ENCODE measurements around the gene TTC28.

Gene TTC28

DNA sequence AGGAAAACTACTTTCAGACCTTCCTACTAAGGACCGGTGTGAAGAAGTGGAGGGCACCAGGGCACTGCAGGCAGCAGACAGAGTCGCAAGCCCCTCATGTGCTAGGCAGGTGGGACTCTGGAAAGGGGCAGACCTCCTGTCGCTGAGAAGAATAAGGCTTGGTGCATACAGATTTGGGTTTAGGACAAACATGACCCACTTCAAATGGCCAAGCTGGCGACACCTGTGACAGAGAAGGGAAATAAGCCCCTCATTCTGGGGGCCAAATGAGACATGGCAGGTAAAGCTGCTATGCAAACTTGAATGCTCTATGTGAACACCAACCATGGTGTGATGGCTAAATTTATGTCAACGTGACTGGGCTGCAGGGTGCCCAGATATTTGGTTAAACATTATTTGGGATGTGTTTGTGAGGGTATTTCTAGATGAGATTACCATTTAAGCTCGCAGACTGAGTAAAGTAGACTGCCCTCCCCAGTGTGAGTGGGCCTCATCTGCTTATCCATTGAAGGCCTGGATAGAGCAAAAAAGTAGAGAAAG is 648.2 kb downstream of the TTC28 start:
- DNase-seq: no peak

DNA sequence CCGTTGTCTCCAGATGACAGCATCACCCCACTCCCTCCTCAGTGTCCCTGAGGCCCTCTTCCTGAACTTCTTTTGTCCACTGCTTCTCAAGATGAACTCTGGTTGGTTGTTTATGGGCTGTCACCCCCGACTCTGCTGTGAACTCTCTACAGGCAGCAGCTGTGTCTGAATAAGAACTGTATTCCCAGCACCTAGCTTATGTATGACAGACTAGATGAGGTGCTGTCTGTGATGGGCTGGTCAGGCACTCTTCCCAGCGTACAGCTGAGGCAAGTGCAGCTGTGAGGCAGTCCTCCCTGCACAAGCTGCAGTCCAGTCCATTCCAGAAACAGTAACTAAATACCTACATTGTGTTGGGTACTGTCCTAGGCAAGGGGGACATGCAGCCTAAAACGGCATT is 649.2 kb downstream of the TTC28 start:
- DNase-seq: no peak

DNA sequence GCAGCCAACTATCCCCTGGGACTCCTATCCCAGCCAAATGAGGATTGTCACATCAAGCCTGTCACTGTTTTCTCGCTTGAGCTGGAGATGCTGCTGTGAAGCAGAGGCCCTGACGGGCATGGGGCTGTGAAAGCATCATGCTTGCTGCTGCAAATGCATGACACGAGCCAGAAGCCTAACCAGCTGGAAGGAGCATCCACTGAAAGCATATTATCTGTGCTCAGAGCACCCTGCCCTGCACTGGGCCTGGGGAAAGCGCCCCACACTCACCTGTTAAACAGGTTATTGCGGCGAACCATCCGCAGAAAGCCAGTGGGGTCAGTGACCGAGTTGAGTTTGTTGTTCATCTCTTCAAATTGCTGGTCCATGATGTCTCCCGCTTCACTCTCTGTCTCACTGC is 649.7 kb downstream of the TTC28 start:
- no peak for DNase-seq

DNA sequence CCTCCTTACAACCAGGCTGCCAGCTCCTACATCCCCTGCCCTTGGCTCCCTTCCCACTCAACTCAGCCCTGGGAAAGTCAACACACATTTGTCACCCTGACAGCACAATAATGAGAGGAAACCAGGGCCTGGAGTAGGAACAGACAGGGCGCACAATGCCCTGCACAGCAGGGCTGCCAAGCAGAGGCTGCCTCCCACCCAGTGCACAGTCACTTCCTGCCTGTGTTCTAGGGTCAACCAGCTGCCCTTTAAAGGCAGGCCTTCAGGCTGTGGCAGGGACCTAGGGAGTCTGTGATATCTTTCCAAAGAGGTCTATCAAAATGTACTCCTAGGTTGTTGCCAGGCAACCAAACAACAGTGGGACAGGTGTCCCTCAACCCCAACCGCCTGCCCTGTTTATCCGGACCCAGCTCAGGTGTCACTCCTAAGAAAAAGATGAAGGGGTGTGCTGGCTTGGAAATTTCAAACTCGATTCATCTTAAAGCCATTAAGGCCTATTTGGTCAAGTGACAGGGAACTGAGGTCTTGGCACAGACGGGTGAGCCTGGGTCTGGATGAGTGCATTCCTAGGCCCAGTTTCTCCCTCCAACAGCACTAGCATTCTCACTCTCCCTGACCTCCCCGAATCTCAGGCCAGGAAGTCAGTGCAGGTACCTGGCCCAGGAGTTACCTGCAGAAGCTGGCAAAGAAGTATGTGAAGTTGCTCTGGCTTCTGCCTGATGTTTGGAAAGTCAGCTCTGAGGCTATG is 650.3 kb downstream of the TTC28 start:
- no peak for DNase-seq

DNA sequence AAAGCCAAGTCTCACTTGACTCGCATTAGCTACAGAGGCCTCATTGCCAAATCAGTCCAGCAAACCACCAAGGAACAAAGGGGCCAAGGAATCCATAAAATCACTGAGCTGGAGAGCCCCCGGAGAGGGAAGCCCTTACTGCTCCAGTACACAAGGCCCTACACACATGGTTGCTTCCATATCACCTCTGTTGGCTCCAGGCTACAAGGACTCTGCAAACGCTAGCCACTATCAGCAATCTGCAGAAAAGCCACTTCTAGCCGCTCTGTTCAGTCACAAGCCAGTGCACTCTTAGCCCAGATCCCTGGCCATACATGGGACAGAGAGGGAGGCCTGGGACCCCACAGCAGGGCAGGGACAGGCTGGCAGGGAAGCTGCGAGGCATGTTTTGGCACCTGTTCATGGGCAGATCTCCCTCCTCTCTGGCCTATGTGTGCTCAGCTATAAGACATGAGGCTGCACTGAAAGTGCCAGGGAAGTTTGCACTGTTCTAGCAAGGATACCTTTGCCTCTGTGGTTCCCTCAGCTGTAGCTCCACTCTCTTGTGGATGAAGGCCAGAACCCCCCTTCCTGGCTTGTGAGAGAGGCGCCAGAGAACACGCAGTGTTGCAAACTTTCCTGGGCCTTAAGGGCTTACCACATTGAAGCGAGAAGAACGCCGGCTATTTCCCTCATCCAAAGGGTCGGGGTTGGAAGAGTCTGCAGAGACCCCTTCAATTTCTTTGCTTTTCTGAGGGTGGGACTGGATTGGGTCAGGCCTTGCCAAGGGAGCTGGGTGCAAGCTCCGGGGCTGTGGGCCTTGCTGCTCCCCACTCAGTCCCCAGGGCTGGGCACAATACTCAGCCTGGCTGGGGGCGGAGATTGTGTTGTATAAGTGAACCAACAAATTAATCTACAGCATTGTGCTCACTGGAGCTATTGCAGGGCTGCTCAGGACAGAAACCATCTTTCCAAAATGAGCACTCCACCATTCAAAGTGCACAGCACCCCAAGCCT is 651.9 kb downstream of the TTC28 start:
- DNase-seq: no peak

DNA sequence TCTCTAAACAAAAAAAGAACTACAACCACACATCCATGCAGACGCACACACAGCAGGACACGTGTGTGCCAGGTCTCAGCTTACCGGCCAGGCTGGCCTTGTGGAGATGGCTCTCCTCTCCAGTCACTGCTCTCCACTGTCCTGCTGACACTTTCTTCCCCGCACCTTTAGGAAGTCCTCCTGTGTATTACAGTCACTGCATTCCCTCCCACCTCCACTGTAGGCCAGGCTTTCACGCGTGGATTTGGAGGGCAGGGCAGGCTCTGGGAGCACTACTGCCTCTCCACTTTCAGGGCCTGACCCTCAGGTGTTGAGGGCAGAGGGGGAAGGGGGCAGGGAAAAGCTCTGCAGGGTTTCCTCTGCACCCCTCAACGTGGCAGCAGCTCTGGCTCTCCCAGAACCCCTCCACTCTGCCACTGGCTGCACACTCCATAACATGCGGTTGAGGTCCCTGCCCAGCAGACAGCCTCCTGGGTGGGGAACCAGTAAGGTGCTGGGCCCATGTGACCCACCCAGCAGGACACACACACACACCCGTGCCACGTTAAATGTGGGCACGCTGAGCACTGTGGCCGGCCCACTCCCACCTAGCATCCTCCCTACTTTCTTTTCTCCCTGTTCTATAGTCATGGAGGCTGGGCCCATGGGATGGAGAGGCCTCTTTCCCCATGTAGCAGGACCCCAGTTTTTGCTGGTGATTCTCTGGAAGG is 653.6 kb downstream of the TTC28 start:
- no peak for DNase-seq

DNA sequence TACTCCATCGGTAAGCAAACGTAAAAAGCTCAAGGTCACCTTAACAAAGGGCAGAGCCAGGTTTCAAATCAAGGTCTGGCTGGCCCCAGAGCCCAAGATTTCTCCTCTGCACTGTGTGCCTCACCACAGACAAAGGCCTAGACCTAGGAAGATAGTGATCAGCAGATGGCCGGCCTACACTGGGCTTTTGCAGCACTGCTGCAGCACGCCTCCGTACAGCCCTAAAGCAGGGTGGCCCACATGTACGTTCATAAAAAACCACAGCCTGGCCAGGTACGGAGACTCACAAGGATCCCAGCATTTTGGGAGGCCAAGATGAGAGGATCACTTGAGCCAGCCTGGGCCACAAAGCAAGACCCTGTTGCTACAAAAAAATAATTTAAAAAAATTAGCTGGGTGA is 654.3 kb downstream of the TTC28 start:
- DNase-seq: no peak

DNA sequence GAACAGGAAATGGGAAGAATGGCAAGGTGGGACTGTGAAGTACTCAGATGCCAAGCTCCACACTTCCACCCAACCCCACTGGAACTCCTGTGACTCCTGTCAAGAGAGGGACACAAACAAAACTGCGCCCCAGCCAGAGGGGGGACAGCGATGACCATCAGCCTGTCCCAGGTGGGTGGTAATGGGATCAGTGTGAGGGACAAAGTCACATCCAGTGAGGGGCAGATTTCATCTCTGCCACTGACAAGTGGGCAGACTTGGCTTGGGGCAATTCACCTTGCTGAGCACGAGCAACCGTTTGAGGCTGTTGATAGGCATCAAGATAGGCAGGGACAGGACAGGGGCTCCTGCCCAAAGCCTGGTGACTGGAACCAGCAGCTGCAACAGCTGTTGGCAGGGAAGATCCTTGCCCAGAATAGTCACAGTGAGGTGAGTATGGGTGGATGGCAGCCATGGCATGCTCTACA is 655.2 kb downstream of the TTC28 start:
- no peak for DNase-seq

DNA sequence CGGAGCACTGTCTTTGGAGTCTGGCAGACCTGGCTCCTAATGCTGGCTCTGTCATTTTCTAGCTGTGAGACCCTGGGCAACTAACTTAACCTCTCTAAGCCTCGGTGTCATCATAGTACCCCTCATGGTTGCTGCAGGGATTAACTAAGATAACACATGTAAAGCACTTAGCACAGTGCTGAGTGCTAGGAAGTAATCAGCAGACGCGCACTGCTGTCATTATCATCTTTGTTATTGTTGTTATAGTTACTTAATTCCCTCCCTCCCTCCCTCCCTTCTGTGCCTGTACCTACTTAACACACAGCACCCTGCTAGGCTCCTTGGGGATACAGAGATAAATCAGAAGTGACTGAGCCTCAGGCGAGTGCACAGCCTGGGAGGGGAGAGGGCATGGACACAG is 655.9 kb downstream of the TTC28 start:
- DNase-seq: no peak

DNA sequence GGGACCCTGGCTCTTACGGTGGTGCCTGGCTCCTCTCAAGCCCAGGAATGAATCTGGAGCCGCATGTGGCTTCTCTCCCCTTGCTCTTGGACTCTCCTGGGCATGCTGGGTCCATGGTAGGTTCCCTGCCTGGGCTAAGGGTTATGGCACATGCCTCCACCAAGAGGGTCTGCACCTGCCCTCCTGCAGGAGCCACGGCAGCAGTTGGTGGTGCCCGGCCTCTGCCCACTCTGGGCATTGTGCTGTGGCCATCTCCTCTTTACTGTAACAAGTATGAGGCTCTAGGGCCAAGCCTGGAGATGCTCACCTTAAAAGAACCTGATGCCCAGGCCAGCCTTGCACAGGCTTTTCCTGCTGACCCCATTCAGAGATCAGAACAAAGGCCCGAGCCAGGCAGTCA is 656.6 kb downstream of the TTC28 start:
- no peak for DNase-seq

DNA sequence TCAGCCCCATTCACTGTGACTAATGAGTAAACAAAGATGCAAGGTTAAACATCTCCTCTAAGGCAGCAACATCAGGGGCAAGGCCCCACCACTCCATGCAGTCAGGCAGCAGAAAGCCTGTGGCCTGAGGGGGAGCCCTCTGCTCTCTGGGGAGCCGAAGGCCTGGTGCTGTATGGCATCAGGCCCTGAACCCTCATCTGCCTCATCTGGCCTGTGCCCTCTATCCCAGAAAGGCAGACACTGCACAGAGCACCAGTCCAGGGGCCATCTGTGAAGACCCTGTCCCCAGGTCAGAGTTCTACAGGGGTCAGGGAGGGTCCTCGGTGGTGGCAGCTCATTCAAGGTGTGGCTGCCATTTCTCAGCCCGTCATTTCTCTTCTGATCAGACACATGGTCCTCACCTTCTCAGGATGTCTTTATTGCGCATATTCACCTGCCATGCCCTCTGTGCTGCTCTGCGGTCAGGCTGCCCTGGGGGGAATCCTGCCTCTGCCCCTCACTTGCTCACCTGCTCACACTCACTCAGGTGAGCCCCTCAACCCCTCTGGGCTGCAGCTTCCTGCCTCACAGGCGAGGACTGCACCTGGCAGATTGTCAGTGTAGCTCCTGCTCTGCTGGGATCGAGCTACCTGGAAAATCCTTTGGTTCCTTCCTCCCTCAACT is 657.5 kb downstream of the TTC28 start:
- DNase-seq: no peak

DNA sequence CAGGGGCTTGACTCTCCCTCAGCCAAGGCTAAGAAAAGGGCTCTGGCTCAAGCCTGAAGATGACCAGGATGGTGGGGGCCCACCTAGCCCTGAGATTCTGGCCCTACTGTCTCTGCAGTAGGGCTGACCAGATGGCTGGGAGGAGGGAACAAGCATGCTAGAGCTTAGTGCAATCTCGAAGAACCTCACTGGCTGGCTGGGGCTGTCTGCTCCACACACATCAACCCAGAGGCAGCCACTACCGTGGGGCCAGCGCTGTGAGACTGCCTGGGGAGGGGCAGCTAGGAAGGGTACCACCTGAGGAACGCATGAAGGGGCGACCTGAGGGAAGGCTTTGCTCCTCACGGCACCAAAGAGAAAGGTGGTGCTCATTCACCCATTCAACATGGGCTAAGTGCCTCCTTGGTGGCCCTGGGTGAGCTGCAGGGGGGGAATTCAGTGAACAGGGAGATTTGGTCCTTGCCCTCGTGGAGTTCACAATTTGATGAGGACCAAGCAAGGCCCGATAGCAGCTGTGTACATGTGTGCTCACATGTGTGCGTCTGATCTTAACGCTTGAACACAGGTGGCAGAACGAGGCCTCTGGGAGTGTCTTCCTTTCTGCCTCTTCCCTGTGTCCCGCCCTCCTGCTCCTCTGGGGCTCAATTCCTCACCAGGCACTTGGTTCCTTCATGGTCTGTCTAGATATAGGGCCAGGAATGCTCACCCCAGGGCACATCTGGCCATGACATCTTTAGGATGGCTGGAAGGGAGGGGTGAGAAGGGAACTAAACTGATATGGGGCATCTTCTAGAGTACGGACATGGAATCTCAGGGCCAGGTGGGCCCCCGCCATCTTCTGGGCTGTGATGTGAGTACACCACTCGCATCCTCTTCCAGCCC is 658.3 kb downstream of the TTC28 start:
- no peak for DNase-seq

DNA sequence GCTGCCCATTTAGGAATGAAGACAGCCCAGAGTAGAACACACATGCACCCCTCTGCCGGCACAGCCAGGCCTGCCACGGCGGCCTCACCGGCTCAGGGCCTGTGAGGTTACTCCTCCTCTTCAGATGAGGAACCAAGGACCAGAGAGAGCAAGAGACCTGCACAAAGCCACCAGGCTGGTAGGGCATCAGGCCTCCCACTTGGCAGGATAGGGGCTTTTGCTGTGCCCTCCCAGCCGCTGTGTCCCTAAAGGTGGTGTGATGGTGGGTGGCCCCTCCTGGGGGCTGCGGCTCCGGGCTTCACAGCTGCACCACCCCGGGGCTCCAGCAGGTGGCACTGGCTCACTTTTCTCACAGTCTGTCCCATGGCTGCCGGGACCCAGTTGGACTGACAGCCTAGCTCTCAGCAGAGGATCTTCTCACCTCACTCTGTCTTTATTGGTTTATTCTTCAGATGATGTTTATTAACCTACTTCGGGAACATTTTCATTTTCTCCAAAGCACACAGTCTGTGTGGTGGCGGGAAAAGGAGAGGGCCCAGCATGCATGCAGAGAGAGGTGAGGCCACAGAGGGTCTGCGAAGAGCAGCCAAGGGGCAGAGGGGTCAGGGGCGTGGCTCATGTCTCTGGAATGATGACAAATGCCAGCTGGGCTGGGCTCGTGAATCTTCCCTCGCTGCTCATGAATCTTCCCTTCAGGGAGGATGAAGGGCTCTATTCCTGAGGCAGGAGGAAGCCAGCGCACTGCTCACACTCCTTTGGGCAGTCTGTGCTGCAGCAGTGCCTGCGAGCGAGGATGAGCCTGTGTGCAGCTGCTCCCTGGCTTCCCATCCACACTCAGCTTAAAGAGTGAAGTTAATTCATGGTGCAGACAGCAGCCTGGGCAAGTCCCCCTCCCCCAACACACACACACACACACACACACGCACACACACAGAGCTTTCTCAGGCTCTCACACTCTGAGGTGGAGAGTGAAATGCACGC is 659.5 kb downstream of the TTC28 start:
- peak; percentile 35 to 56 for DNase-seq

DNA sequence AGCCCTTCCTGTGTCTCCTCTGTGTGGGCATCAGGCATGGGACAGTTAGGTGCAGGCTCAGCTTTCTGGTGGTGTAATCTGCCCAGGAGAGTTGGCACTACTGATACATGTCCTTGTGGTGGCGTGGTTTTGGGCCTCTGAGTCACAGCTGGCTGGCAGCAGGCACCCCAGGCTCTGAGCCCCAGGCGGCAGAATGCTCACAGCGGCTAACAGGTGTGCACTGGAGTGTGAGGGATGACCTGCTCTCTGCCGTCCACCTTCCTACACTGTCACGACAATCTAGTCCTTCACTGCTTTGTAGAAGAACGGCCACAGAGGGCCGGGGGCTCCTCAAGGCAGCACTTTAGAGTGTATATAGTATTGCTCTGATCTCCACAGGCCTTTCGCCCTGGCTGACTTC is 660.3 kb downstream of the TTC28 start:
- no peak for DNase-seq

DNA sequence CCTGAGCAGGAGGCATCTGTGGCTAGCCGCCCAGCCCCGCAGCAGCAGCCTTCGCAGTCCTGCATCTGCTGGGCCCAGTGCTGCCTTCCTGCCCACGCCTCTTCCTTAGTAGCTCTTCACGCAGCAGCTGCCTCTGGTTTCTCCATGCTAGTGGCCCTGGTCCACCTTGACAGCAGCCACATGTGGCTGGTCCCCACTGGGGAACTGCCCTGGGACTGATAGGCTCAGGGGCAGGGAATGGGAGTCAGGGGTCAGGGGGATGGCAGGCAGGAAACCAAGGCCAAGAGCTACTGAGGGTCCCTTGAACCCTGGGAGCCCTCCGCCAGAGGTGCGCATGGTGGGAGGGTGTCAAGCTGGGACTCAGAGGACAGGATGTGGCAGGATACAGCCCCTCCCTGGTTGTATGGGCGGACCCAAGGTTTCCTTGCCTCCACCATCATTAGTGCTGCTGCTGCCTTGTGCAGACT is 661.1 kb downstream of the TTC28 start:
- DNase-seq: no peak

DNA sequence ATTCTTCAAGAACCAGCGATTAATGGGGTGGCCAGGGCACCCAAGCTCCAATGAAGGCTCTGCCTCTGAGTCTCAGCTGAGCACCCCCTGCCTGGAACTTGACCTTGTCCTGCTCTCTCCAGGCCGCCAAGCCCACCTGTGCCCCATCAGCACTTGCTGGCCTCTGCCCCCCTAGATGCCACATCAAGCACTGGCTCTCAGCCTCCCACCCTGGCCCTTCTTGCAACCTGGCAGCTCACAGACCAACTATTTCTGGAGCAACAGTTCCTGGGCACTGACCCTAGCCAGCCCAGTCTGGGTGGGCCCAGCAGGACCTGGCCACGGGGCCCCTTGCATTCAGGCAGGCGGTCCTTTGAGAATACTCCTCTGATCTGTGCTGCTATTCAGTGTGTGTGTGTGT is 661.8 kb downstream of the TTC28 start:
- DNase-seq: no peak

DNA sequence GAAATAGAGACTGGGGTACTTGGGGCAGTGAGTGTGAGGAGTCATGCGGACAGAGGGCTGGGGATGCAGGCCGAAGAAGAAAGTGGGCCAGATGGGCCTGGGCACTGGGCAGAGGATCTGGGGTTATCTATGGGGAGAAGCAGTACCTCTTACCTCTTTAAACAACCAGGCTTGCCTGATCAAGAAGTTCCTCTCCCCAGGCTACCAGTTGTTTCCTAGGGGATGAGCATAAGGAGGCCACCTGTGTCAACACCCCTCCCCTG is 662.2 kb downstream of the TTC28 start:
- DNase-seq: no peak

DNA sequence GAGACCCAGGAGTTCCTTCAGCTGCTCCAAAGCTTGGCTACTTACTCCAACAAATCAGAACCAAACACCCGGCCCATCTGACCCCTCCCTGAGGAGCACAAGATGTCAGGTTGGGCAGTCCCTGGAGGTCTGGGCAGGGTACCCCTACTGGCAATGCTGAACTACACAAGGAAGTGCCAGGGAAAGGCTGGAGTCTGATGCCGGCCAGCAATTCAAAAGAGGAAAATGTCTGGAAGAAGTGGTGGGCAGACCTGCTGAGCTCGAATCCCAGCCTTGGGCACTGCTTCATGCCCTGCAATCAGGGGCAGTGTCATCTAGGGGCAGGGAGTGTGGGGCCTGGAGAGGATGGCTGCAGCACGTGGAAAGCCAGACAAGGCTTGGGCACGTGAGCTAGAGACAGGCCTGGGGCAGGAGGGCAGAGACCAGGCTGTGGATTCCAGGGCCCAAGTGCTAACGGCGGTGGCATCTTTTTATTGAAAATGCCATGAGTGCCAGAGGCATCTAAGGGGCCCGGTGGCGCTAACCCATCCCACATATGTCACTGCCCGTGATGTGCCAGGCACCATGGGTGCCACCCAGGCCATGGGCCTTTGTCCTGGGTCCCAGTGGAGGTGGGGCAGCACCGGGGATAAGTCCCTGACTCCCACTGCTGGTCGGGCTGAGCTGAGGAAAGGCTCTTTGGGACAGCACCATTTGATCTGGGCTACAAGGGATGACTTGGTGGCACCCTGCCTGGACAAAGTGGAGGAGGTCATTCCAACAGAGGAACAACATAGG is 662.7 kb downstream of the TTC28 start:
- no peak for DNase-seq

Data from hippocampal formation (tissue), 2 donors.